A549 (cell line): ENCODE results near the gene CEP112. TPM values are rescaled to one million over a fixed set of nuclear protein-coding genes. Genes with fewer than 3 reads are reported as not detected.
A peak's percentile ranks its signal among the peaks of the same experiment; 100 is the strongest.
"Not testable (repeated sequence)": the region's sequence is repeated elsewhere in the genome, so short reads cannot be mapped to it uniquely, and the experiment has no call there.

Experiments
- ATAC-seq, 2 experiments: fragments of 200-7000 bp in 1 of 2; fragments of >200 bp in 1 of 2; cut with Nextera tagmentation in 1 of 2; cut with Tn5 transposase in 1 of 2; 3 replicates each; pipeline versions ENCODE4 v1.8.0 to v1.9.1; 2018 to 2020; ENCODE audit warnings: mild to moderate bottlenecking in 1 of 2, moderate library complexity in 1 of 2
- CTCF ChIA-PET: fragments of 300-600 bp; sonication (Branson Sonifier 250); formaldehyde crosslinking; extraction: SDS; loops from one replicate; lab custom pipeline; 2021; ENCODE audit warnings: antibody characterized with exemption, inconsistent platforms; lab: Yijun Ruan, JAX
- POLR2A ChIA-PET: fragments of 350-600 bp; formaldehyde crosslinking; extraction: SDS; loops from one replicate; lab custom pipeline; 2021; ENCODE audit warnings: antibody characterized with exemption, inconsistent platforms; lab: Yijun Ruan, JAX
- DNase-seq, 2 experiments: peaks; one replicate each; pipeline versions ENCODE4 v3.0.0 to v3.0.0-alpha.2; 2011 to 2016; ENCODE audit warnings: low read depth in 1 of 2, low spot score in 1 of 2
- FAIRE-seq: peaks from 2 replicates; lab custom pipeline; 2011; peaks lifted over from hg19 to GRCh38; lab: Jason Lieb, UNC
- H3K27ac ChIP-seq, 2 experiments: fragments of >200 bp; sonication (Bioruptor Twin); formaldehyde crosslinking; 3 replicates each; pipeline ENCODE4 v1.5.1; 2016 to 2017
- H3K4me1 ChIP-seq: fragments of >200 bp; sonication (Bioruptor Twin); formaldehyde crosslinking; 3 replicates; pipeline ENCODE4 v1.6.1; 2016
- H3K4me2 ChIP-seq: fragments of >200 bp; sonication (Bioruptor Twin); formaldehyde crosslinking; 3 replicates; pipeline ENCODE4 v1.6.1; 2016
- H3K4me3 ChIP-seq: fragments of >200 bp; sonication (Bioruptor Twin); formaldehyde crosslinking; 3 replicates; pipeline ENCODE4 v1.5.1; 2016
- H3K9me3 ChIP-seq: fragments of >200 bp; sonication (Bioruptor Twin); formaldehyde crosslinking; 3 replicates; pipeline ENCODE4 v1.6.1; 2016
- ATOH8 ChIP-seq: fragments of 250-450 bp; sonication (Bioruptor Pico); IDR thresholded peaks from 2 replicates; pipeline ENCODE4 v1.5.0; 2020; ENCODE audit warnings: low read depth, mild to moderate bottlenecking, moderate library complexity
- BHLHE40 ChIP-seq: IDR thresholded peaks from 2 replicates; pipeline ENCODE4 v1.6.1; 2012; ENCODE audit warnings: low read depth, low read length, inconsistent platforms
- EHMT2 ChIP-seq: fragments of 200-600 bp; sonication (generic); IDR thresholded peaks from 2 replicates; pipeline ENCODE4 v1.6.1; 2016; ENCODE audit warnings: antibody characterized with exemption, low read depth, mild to moderate bottlenecking, moderate library complexity
- FOXS1 ChIP-seq: fragments of 250-450 bp; sonication (Bioruptor Pico); IDR thresholded peaks from 2 replicates; pipeline ENCODE4 v1.5.0; 2020; ENCODE audit warnings: mild to moderate bottlenecking, moderate library complexity
- HDAC2 ChIP-seq: fragments of 200-600 bp; sonication (generic); IDR thresholded peaks from 2 replicates; pipeline ENCODE4 v1.6.1; 2016
- HES2 ChIP-seq: fragments of >200 bp; sonication (Bioruptor Twin); formaldehyde crosslinking; IDR thresholded peaks from 2 replicates; pipeline ENCODE4 v1.6.1; 2016
- JUN ChIP-seq, 2 experiments: fragments of >200 bp; sonication (Bioruptor Twin); formaldehyde crosslinking; IDR thresholded peaks; 2 replicates in 1 of 2; 3 replicates in 1 of 2; pipeline ENCODE4 v1.6.1; 2016 to 2017
- MAFK ChIP-seq: fragments of 450-650 bp; IDR thresholded peaks from 2 replicates; pipeline ENCODE4 v1.6.1; 2014; ENCODE audit not compliant: partially characterized antibody
- NR3C1 ChIP-seq: fragments of >200 bp; sonication (Bioruptor Twin); formaldehyde crosslinking; IDR thresholded peaks from 3 replicates; pipeline ENCODE4 v1.6.1; 2017
- RAD21 ChIP-seq, 2 experiments: fragments of >200 bp in 1 of 2; sonication (Bioruptor Twin) in 1 of 2; formaldehyde crosslinking in 1 of 2; IDR thresholded peaks in 1 of 2; conservative IDR thresholded peaks in 1 of 2; 2 replicates in 1 of 2; 3 replicates in 1 of 2; pipeline ENCODE4 v1.6.1; 2012 to 2018; ENCODE audit warnings: inconsistent platforms in 1 of 2
- RARB ChIP-seq: fragments of 250-450 bp; sonication (Bioruptor Pico); IDR thresholded peaks from 2 replicates; pipeline ENCODE4 v1.8.0; 2021; ENCODE audit warnings: mild to moderate bottlenecking, moderate library complexity
- RCOR1 ChIP-seq: fragments of 150-350 bp; IDR thresholded peaks from 2 replicates; pipeline ENCODE4 v1.6.1; 2014; ENCODE audit warnings: antibody characterized with exemption, low read length, low read depth
- REST ChIP-seq: fragments of 200-600 bp; sonication (generic); IDR thresholded peaks from 2 replicates; pipeline ENCODE4 v1.6.1; 2016; ENCODE audit warnings: antibody characterized with exemption, mild to moderate bottlenecking, moderate library complexity
- SMC3 ChIP-seq: fragments of >200 bp; sonication (Bioruptor Twin); formaldehyde crosslinking; IDR thresholded peaks from 3 replicates; pipeline ENCODE4 v1.6.1; 2018; ENCODE audit warnings: inconsistent platforms
- ZC3H11A ChIP-seq: fragments of 450-650 bp; IDR thresholded peaks from 2 replicates; pipeline ENCODE4 v1.6.1; 2014; ENCODE audit warnings: antibody characterized with exemption, mild to moderate bottlenecking
- ZFP36 ChIP-seq: fragments of 450-650 bp; IDR thresholded peaks from 2 replicates; pipeline ENCODE4 v1.6.1; 2014; ENCODE audit warnings: borderline replicate concordance; ENCODE audit not compliant: partially characterized antibody
- WGBS: methylation state at CpG from one replicate; pipeline ENCODE4 v1.1.6; 2017; ENCODE audit errors: missing lambda C conversion rate; 5-methylcytosine and 5-hydroxymethylcytosine counted together
- polyA plus RNA-seq, 4 experiments: library from polyadenylated mRNA; depleted of rRNA in 3 of 4; stranded (reverse); fragments of >200 nt; fragmentation: RNase III in 1 of 4; extraction: RNeasy Plus Mini Kit Qiagen cat#74134 plus additional on column Dnase treatment in 1 of 4; gene quantifications; 2 replicates in 3 of 4; 3 replicates in 1 of 4; pipeline ENCODE4 v1.2.3, GENCODE V29; 2011 to 2017

The CEP112 gene
- polyA plus RNA-seq, 2 of the 4 experiments (the other 2 are of a cell fraction), result 9.6 to 15.2 TPM

GRCh38 chr17:65809366-65809765 is 382.6 kb downstream of the CEP112 start:
- ChIA-PET CTCF (interaction anchor here (0.7 to 1.0 kb wide), 2 partner anchors 16 to 69 kb away, joined by 3 to 4 read pairs; no protein-coding TSS in a partner anchor), POLR2A (no interaction called here)
- TF ChIP-seq SMC3 (no peak), ZC3H11A (no peak), JUN (IDR thresholded peaks at IDR 0.05) (no peak), HDAC2 (no peak), BHLHE40 (no peak), FOXS1 (CRISPR knock-in tag) (no peak), ATOH8 (CRISPR knock-in tag) (no peak), RAD21 (conservative IDR thresholded peaks at IDR 0.05 in 1 of 2, IDR thresholded peaks at IDR 0.05 in 1 of 2) (no peak), MAFK (no peak), RARB (no peak), RCOR1 (no peak), NR3C1 (no peak), ZFP36 (no peak), HES2 (no peak)
- no peak overlapping the region for H3K27ac ChIP-seq
- DNase-seq (no peak), ATAC-seq (no peak), FAIRE-seq (peak; percentile 54)
- no peak overlapping the region for H3K4me2 ChIP-seq
- peaks cover 16% of the 10 kb centered on the region; the same call in 2 of the 3 replicates for H3K9me3 ChIP-seq
- WGBS, result 54% methylated on average over 2 of the region's 2 CpGs
- H3K4me3 ChIP-seq, result no peak overlapping the region
- no peaks in the 10 kb centered on the region for H3K4me1 ChIP-seq

- DNase-seq, FAIRE-seq: not testable (repeated sequence)
Observed at GRCh38 chr17:65808566-65808965, 383.4 kb downstream of the CEP112 start.

GRCh38 chr17:65807361-65807760 is 384.6 kb downstream of the CEP112 start:
- POLR2A ChIA-PET, result interaction anchor here (0.6 kb wide), 1 partner anchor 325 kb away, joined by 4 read pairs; no protein-coding TSS in a partner anchor
- TF ChIP-seq ZFP36 (peak; percentile 66), NR3C1 (no peak)
- TF ChIP-seq, all 56 proteins: peak for 1
- Histone ChIP-seq H3K4me2 (no peak overlapping the region), H3K9me3 (peaks cover 24% of the 10 kb centered on the region), H3K27ac (no peak overlapping the region), H3K4me1 (no peaks in the 10 kb centered on the region), H3K4me3 (no peak overlapping the region)
- DNase-seq (no peak), ATAC-seq (no peak), FAIRE-seq (no peak)
- CTCF ChIA-PET, result no interaction called here

More at GRCh38 chr17:65808566-65808965, 383.4 kb downstream of the CEP112 start:
- H3K4me3 ChIP-seq, ATAC-seq, H3K4me1 ChIP-seq, H3K27ac ChIP-seq, CTCF ChIA-PET, POLR2A ChIA-PET, H3K4me2 ChIP-seq: not testable (repeated sequence)
- peaks cover 20% of the 10 kb centered on the region for H3K9me3 ChIP-seq
- 41% methylated on average over 1 of the region's 1 CpG for WGBS

- CTCF ChIA-PET, result no interaction called here
- DNase-seq, result no peak
- Histone ChIP-seq H3K27ac (no peak overlapping the region), H3K4me3 (no peak overlapping the region), H3K4me2 (no peak overlapping the region), H3K9me3 (peaks cover 31% of the 10 kb centered on the region), H3K4me1 (no peaks in the 10 kb centered on the region)
- POLR2A ChIA-PET, result no interaction called here
- ATAC-seq, result no peak
- peak; percentile 43 for FAIRE-seq
- TF ChIP-seq EHMT2, result no peak
- 0 out of 2 replicates have a peak, but pooled peaks have one; percentile 16 for TF ChIP-seq REST
- WGBS, result 21% methylated on average over 2 of the region's 2 CpGs
Observed at GRCh38 chr17:65801513-65801912, 390.4 kb downstream of the CEP112 start.
